Measurements from ENCODE around the gene PPM1E. TPM values are rescaled to one million over a fixed set of nuclear protein-coding genes. Genes with fewer than 3 reads are reported as not detected.

PPM1E gene
- total RNA-seq, 2 experiments from 2014 or later, result 0.07 TPM; not detected in 1

DNA sequence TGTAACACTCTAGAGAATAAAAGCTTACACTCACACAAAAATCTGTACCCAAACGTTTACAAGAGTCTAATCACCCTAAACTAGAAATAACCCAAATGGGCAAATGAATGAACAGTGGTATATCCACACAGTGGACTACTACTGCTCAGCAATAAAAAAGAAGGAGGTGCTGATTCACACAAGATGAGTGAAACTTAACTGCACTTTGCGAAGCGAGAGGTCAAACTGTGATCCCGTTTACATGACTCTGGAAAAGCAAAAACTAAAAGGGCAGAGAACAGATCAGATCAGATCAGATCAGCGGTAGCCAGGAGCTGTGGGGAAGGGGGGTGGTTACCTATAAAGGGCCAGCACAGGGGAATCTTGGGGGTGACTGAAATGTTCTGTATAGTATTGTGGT lies 237.7 kb downstream of the PPM1E start:
- no peak for ATAC-seq

DNA sequence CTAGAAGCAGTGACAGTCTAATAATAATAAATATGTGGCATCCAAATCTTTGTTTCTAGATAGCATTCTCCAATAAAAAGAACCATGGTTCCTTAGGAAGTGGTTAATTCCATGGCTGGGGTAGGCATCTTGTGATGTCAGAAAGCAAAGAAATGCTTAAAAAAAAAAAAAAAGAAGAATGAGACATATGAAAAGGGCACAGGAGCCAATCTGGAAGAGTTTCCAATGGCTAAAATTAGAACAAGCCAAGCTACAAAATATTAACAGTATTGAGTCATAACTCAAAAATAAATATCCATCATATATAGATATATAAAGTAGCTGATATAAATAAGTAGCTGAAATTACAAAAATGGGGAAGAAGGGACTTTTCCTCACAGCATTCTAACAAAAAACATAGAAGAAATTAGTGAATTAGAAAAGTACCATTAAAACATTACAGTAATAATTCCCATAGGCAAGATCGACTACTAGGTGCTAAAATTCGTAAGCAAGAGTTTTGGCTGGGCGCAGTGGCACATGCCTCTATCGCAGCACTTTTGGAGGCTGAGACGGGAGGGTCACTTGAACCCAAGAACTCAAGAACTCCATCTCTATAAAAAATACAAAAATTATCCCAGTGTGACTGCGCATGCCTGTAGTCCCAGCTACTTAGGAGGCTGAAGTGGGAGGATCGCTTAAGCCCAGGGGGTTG lies 239.7 kb downstream of the PPM1E start:
- TF ChIP-seq, protein P1, sequence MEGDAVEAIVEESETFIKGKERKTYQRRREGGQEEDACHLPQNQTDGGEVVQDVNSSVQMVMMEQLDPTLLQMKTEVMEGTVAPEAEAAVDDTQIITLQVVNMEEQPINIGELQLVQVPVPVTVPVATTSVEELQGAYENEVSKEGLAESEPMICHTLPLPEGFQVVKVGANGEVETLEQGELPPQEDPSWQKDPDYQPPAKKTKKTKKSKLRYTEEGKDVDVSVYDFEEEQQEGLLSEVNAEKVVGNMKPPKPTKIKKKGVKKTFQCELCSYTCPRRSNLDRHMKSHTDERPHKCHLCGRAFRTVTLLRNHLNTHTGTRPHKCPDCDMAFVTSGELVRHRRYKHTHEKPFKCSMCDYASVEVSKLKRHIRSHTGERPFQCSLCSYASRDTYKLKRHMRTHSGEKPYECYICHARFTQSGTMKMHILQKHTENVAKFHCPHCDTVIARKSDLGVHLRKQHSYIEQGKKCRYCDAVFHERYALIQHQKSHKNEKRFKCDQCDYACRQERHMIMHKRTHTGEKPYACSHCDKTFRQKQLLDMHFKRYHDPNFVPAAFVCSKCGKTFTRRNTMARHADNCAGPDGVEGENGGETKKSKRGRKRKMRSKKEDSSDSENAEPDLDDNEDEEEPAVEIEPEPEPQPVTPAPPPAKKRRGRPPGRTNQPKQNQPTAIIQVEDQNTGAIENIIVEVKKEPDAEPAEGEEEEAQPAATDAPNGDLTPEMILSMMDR (IDR thresholded peaks at IDR 0.05), result no peak
- ATAC-seq (no peak), DNase-seq (no peak)
- H3K27me3 Mint-ChIP-seq, result no peaks in the 10 kb centered on the region
- peaks cover 27% of the 10 kb centered on the region for H3K36me3 Mint-ChIP-seq (ENCODE audit: low read depth)
- ChIA-PET CTCF (no interaction called here), POLR2A (no interaction called here)
- no peak overlapping the region for H3K4me3 Mint-ChIP-seq
- no peak overlapping the region for H3K27ac Mint-ChIP-seq
- intact Hi-C loops (cut with micrococcal nuclease), result no loop called here
- no peaks in the 10 kb centered on the region for H3K9me3 Mint-ChIP-seq
- peaks cover 18% of the 10 kb centered on the region for H3K4me1 Mint-ChIP-seq (ENCODE audit: low read depth)

More for the DNA sequence above, 237.7 kb downstream of the PPM1E start:
- CTCF ChIA-PET, result interaction anchor here (0.9 to 1.2 kb wide), 2 partner anchors 12 to 506 kb away, joined by 3 to 8 read pairs; no protein-coding TSS in a partner anchor
- H3K4me3 Mint-ChIP-seq, result no peak overlapping the region
- TF ChIP-seq, protein P1 (IDR thresholded peaks at IDR 0.05), result no peak
- intact Hi-C loops (cut with micrococcal nuclease), result no loop called here
- peaks cover 13% of the 10 kb centered on the region for H3K4me1 Mint-ChIP-seq (ENCODE audit: low read depth)
- no peak overlapping the region for H3K27ac Mint-ChIP-seq
- H3K9me3 Mint-ChIP-seq, result no peaks in the 10 kb centered on the region
- no peaks in the 10 kb centered on the region for H3K27me3 Mint-ChIP-seq
- POLR2A ChIA-PET, result interaction anchor here (0.6 to 1.6 kb wide), 2 partner anchors 114 to 443 kb away, joined by 3 to 4 read pairs; partner anchors contain the start of gene TRIM37
- peaks cover 22% of the 10 kb centered on the region for H3K36me3 Mint-ChIP-seq (ENCODE audit: low read depth)
- DNase-seq, result no peak

DNA sequence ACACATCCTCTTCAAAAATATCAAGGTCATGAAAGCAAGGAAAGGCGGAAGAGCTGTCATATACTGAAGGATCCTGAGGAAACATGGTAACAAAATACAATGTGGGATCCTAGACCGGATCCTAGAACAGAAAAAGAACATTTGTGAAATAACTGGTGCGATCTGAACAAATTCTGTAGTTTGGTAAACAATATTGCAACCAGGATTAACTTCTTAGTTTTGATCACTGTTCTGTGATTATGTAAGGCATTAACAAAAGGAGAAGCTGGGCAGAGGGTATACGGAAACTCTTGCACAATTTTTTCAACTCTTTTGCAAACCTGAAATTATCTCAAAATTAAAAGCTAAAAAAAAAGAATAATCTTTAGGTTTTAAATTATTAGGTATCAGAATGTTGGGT lies 241.3 kb downstream of the PPM1E start:
- ChIA-PET CTCF (no interaction called here), POLR2A (no interaction called here)
- H3K36me3 Mint-ChIP-seq (ENCODE audit: low read depth), result peaks cover 28% of the 10 kb centered on the region
- TF ChIP-seq, protein P1 (IDR thresholded peaks at IDR 0.05), result no peak
- H3K4me3 Mint-ChIP-seq, result no peak overlapping the region
- no peak overlapping the region for H3K27ac Mint-ChIP-seq
- peaks cover 25% of the 10 kb centered on the region for H3K4me1 Mint-ChIP-seq (ENCODE audit: low read depth)
- ATAC-seq, result no peak
- no peak for DNase-seq
- intact Hi-C loops (cut with micrococcal nuclease), result no loop called here
- no peaks in the 10 kb centered on the region for H3K27me3 Mint-ChIP-seq
- no peaks in the 10 kb centered on the region for H3K9me3 Mint-ChIP-seq

DNA sequence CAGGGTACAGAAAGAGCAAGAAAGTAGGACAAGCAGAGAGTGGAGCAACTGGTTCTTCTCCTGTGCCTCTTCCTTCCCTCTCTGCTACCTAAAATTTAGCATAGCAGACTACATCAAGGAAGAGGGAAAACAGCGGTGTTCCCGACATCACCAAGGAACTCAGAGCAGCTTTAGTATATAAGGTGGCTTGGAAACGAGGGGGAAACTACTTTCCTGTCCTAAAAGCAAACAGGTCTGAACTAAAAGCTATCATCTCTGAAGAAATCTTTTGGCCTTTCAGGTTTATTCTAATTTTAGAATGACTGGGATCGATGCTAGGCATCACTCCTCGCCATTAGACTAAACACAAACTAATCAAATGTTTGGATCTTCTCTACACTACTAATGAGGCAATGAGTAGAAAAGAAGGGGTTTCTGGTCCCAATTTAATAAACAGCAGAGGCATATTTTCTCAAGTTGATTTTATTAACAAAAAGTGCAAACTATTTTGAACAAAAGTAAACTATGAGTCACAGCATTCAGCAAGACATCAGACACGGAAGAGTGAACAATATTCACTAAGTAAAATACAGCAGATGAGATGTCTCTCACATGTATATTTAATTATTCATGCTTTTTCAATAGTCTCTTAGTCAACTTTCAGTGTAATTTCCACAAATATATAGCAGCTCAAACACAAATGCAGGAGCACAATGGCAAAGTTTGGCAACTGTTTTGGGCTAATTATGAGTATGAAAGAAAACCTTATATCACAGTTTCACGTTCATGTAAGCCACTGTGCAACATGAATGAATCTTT lies 242.3 kb downstream of the PPM1E start:
- CTCF ChIA-PET, result no interaction called here
- DNase-seq (no peak), ATAC-seq (no peak)
- intact Hi-C loops (cut with micrococcal nuclease), result no loop called here
- Mint-ChIP-seq H3K27me3 (no peaks in the 10 kb centered on the region), H3K27ac (no peak overlapping the region), H3K4me3 (no peak overlapping the region), H3K36me3 (ENCODE audit: low read depth) (peaks cover 25% of the 10 kb centered on the region), H3K9me3 (no peaks in the 10 kb centered on the region), H3K4me1 (ENCODE audit: low read depth) (peaks cover 28% of the 10 kb centered on the region)
- TF ChIP-seq, protein P1 (IDR thresholded peaks at IDR 0.05), result no peak
- POLR2A ChIA-PET, result no interaction called here

DNA sequence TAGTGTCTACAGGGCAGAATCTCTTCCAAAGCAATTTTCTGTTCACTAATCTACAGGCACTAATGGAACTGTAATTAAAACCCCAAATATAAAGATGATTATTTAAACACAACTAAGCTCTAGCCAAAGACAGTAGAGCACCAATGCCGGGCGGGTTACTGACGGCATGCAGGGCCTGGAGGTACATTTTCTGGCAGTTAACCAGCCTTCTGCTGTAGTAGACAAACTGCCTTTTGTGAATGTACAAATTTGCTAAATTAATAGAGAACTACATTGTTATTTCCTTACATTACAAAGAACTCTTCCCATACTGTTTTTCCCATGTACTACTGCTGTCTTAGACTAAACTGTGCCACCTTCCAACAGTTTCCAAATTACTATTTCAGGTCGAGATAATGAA lies 243.2 kb downstream of the PPM1E start:
- no peak for ATAC-seq
- TF ChIP-seq, protein P1 (IDR thresholded peaks at IDR 0.05), result no peak
- no peak overlapping the region for H3K27ac Mint-ChIP-seq
- H3K4me3 Mint-ChIP-seq, result no peak overlapping the region
- POLR2A ChIA-PET, result no interaction called here
- H3K27me3 Mint-ChIP-seq, result no peaks in the 10 kb centered on the region
- H3K36me3 Mint-ChIP-seq (ENCODE audit: low read depth), result peaks cover 20% of the 10 kb centered on the region
- DNase-seq, result no peak
- H3K4me1 Mint-ChIP-seq (ENCODE audit: low read depth), result peaks cover 24% of the 10 kb centered on the region
- intact Hi-C loops (cut with micrococcal nuclease), result no loop called here
- CTCF ChIA-PET, result no interaction called here
- H3K9me3 Mint-ChIP-seq, result no peaks in the 10 kb centered on the region
